H1 (cell line): Measurements from ENCODE around the gene AGFG2. TPM values are rescaled to one million over a fixed set of nuclear protein-coding genes. Genes with fewer than 3 reads are reported as not detected.

Experiments used
- CTCF ChIA-PET: fragments of 300-600 bp; sonication (Branson Sonifier 250); formaldehyde crosslinking; loops from one replicate; lab custom pipeline; 2021; ENCODE audit not compliant: partially characterized antibody; lab: Charles Lee
- POLR2A ChIA-PET: fragments of 300-600 bp; sonication (Branson Sonifier 250); formaldehyde crosslinking; loops from one replicate; lab custom pipeline; 2021; ENCODE audit warnings: inconsistent platforms; ENCODE audit not compliant: partially characterized antibody; lab: Charles Lee
- DNase-seq, 2 experiments: peaks; one replicate each; pipeline versions ENCODE4 v3.0.0 to v3.0.0-alpha.2; 2010 to 2022; ENCODE audit warnings: low spot score in 2 of 2, low read depth in 1 of 2, mixed read lengths in 1 of 2
- FAIRE-seq: peaks from 2 replicates; lab custom pipeline; 2011; peaks lifted over from hg19 to GRCh38; lab: Jason Lieb, UNC
- H2AFZ ChIP-seq: 2 replicates; pipeline ENCODE4 v1.8.1; 2012; ENCODE audit warnings: low read length, inconsistent platforms
- H2AK5ac ChIP-seq: 2 replicates; pipeline ENCODE4 v1.6.1; 2013; ENCODE audit warnings: low read depth, low read length
- H2BK120ac ChIP-seq: replicated peaks from 2 replicates; pipeline ENCODE3; 2013; ENCODE audit warnings: low read depth, low read length, inconsistent platforms
- H2BK12ac ChIP-seq: 2 replicates; pipeline ENCODE4 v1.6.1; 2013; ENCODE audit warnings: low read depth, low read length
- H2BK15ac ChIP-seq: 2 replicates; pipeline ENCODE4 v1.6.1; 2013; ENCODE audit warnings: low read length
- H2BK20ac ChIP-seq: 2 replicates; pipeline ENCODE4 v1.6.1; 2013; ENCODE audit warnings: low read length
- H2BK5ac ChIP-seq: 2 replicates; pipeline ENCODE4 v1.6.1; 2013; ENCODE audit warnings: low read depth, low read length
- H3K14ac ChIP-seq: 2 replicates; pipeline ENCODE4 v1.6.1; 2013; ENCODE audit warnings: inconsistent platforms; ENCODE audit not compliant: insufficient read length
- H3K18ac ChIP-seq: 2 replicates; pipeline ENCODE4 v1.6.1; 2013; ENCODE audit warnings: low read length; ENCODE audit errors: extremely low read depth
- H3K23ac ChIP-seq: 2 replicates; pipeline ENCODE4 v1.6.1; 2013; ENCODE audit warnings: inconsistent platforms; ENCODE audit not compliant: insufficient read length
- H3K23me2 ChIP-seq: 2 replicates; pipeline ENCODE4 v1.6.1; 2013; ENCODE audit warnings: low read depth, low read length
- H3K27ac ChIP-seq: 2 replicates; pipeline ENCODE4 v1.6.1; 2011; ENCODE audit warnings: low read depth, low read length, inconsistent platforms
- H3K27me3 ChIP-seq, 4 experiments: replicated peaks in 1 of 4; 1 replicate in 1 of 4; 2 replicates in 3 of 4; pipeline versions ENCODE4 v1.6.1 to v1.8.1; 2011 to 2013; ENCODE audit warnings: low read length in 3 of 4, mild to moderate bottlenecking in 3 of 4, inconsistent platforms in 2 of 4, mixed read lengths in 2 of 4, moderate library complexity in 1 of 4; ENCODE audit not compliant: control insufficient read depth in 3 of 4, insufficient read depth in 3 of 4; ENCODE audit errors: extremely low read depth in 1 of 4
- H3K36me3 ChIP-seq, 4 experiments: 2 replicates each; pipeline versions ENCODE4 v1.6.1 to v1.8.1; 2011 to 2013; ENCODE audit warnings: mild to moderate bottlenecking in 4 of 4, low read length in 3 of 4, moderate library complexity in 2 of 4, control low read depth in 1 of 4, inconsistent platforms in 1 of 4; ENCODE audit not compliant: insufficient read depth in 4 of 4, control insufficient read depth in 2 of 4
- H3K4ac ChIP-seq: replicated peaks from 2 replicates; pipeline ENCODE3; 2013; ENCODE audit warnings: low read length, low read depth, mixed read lengths, inconsistent platforms; ENCODE audit not compliant: insufficient read length
- H3K4me1 ChIP-seq, 4 experiments: replicated peaks in 1 of 4; 1 replicate in 1 of 4; 2 replicates in 3 of 4; pipeline versions ENCODE4 v1.6.1 to v1.8.1; 2011 to 2013; ENCODE audit warnings: low read length in 3 of 4, inconsistent platforms in 2 of 4, mixed read lengths in 1 of 4; ENCODE audit not compliant: insufficient read depth in 4 of 4, control insufficient read depth in 3 of 4
- H3K4me2 ChIP-seq, 2 experiments: 2 replicates each; pipeline versions ENCODE4 v1.6.1 to v1.8.1; 2011 to 2013; ENCODE audit warnings: low read depth in 2 of 2, low read length in 2 of 2, control low read depth in 1 of 2, inconsistent platforms in 1 of 2, mild to moderate bottlenecking in 1 of 2; ENCODE audit not compliant: insufficient read depth in 1 of 2
- H3K4me3 ChIP-seq, 4 experiments: fragments of 200-600, 300-600 bp in 1 of 4; sonication (generic), shearing (Covaris generic), sonication (Bioruptor Twin) in 1 of 4; 2 replicates each; pipeline versions ENCODE4 v1.5.1 to v1.8.1; 2011 to 2016; ENCODE audit warnings: low read length in 4 of 4, low read depth in 3 of 4, control low read depth in 2 of 4, inconsistent platforms in 2 of 4, mild to moderate bottlenecking in 2 of 4, mixed read lengths in 1 of 4, moderate library complexity in 1 of 4; ENCODE audit not compliant: insufficient read depth in 2 of 4; ENCODE audit errors: extremely low read depth in 1 of 4
- H3K56ac ChIP-seq: replicated peaks from 2 replicates; pipeline ENCODE3; 2013; ENCODE audit warnings: low read depth, mild to moderate bottlenecking, mixed read lengths, low read length, inconsistent platforms; ENCODE audit not compliant: insufficient read length
- H3K79me1 ChIP-seq: 2 replicates; pipeline ENCODE4 v1.6.1; 2013; ENCODE audit warnings: low read depth, low read length, control low read depth
- H3K79me2 ChIP-seq, 2 experiments: 2 replicates each; pipeline versions ENCODE4 v1.6.1 to v1.8.1; 2012 to 2013; ENCODE audit warnings: low read length in 2 of 2, mild to moderate bottlenecking in 2 of 2, inconsistent platforms in 1 of 2; ENCODE audit not compliant: insufficient read depth in 2 of 2, control insufficient read depth in 1 of 2
- H3K9ac ChIP-seq, 4 experiments: replicated peaks in 1 of 4; 1 replicate in 1 of 4; 2 replicates in 3 of 4; pipeline versions ENCODE4 v1.6.1 to v1.8.1; 2011 to 2013; ENCODE audit warnings: low read depth in 3 of 4, low read length in 3 of 4, control low read depth in 2 of 4, mild to moderate bottlenecking in 2 of 4, moderate library complexity in 2 of 4, inconsistent platforms in 1 of 4; ENCODE audit errors: extremely low read depth in 1 of 4
- H3K9me3 ChIP-seq, 2 experiments: 2 replicates each; pipeline versions ENCODE4 v1.6.1 to v1.8.1; 2012 to 2013; ENCODE audit warnings: mild to moderate bottlenecking in 2 of 2, moderate library complexity in 2 of 2, control low read depth in 1 of 2, inconsistent platforms in 1 of 2, low read depth in 1 of 2, low read length in 1 of 2, mixed read lengths in 1 of 2; ENCODE audit not compliant: insufficient read depth in 2 of 2
- H4K20me1 ChIP-seq, 2 experiments: replicated peaks in 1 of 2; 2 replicates each; pipeline versions ENCODE3 to v1.8.1; 2011 to 2013; ENCODE audit warnings: inconsistent platforms in 2 of 2, low read length in 2 of 2, mild to moderate bottlenecking in 1 of 2; ENCODE audit not compliant: insufficient read depth in 2 of 2, control insufficient read depth in 1 of 2
- H4K5ac ChIP-seq: 2 replicates; pipeline ENCODE4 v1.6.1; 2013; ENCODE audit warnings: low read length, low read depth, mixed read lengths, inconsistent platforms; ENCODE audit not compliant: insufficient read length
- H4K8ac ChIP-seq: 2 replicates; pipeline ENCODE4 v1.8.0; 2013; ENCODE audit warnings: mild to moderate bottlenecking, moderate library complexity, low read length, inconsistent platforms; ENCODE audit not compliant: insufficient read depth; ENCODE audit errors: extremely low read depth
- H4K91ac ChIP-seq: replicated peaks from 2 replicates; pipeline ENCODE3; 2013; ENCODE audit warnings: low read length, mixed read lengths, inconsistent platforms; ENCODE audit not compliant: insufficient read length
- CEBPB ChIP-seq: IDR thresholded peaks from 2 replicates; pipeline ENCODE4 v1.6.1; 2012; ENCODE audit warnings: low read depth, low read length
- KDM5A ChIP-seq: fragments of 200-600 bp; IDR thresholded peaks from 2 replicates; pipeline ENCODE4 v1.7.1; 2012; ENCODE audit warnings: mild to moderate bottlenecking, low read length, inconsistent platforms, mixed read lengths
- SIX5 ChIP-seq: IDR thresholded peaks from 2 replicates; pipeline ENCODE4 v1.6.1; 2011; ENCODE audit warnings: mild to moderate bottlenecking, low read depth, low read length
- WGBS, 2 experiments: shearing (Covaris generic) in 1 of 2; methylation state at CpG; one replicate each; pipeline versions ENCODE4 v1.1.6 to v1.1.7; 2013 to 2015; ENCODE audit warnings: low lambda C conversion rate in 2 of 2, mixed read lengths in 2 of 2, inconsistent platforms in 1 of 2, low coverage in 1 of 2, missing lambda C conversion rate in 1 of 2; ENCODE audit not compliant: insufficient replicate concordance in 2 of 2, insufficient coverage in 1 of 2, insufficient read length in 1 of 2; ENCODE audit errors: extremely low coverage in 1 of 2, missing lambda C conversion rate in 1 of 2; 5-methylcytosine and 5-hydroxymethylcytosine counted together
- polyA plus RNA-seq, 7 experiments: library from polyadenylated mRNA; depleted of rRNA in 3 of 7; stranded (reverse) in 5 of 7; unstranded in 2 of 7; fragments of >200 nt in 5 of 7; fragments of 200-250 nt in 2 of 7; gene quantifications; 1 replicate in 5 of 7; 2 replicates in 1 of 7; 4 replicates in 1 of 7; pipeline versions ENCODE4 v1.2.1 to v1.2.3, GENCODE V29; 2011 to 2013; ENCODE audit warnings: missing spikeins in 2 of 7, mixed read lengths in 2 of 7
- total RNA-seq: library from RNA; stranded (reverse); fragmentation: NEBNext Ultra II Directional; extraction: Animal tissue kit (Norgen Biotek cat#: 25700); gene quantifications from 2 replicates; pipeline ENCODE4 v1.2.1, GENCODE V29; 2021

Gene AGFG2
- total and polyA plus RNA-seq, 2 of the 8 experiments (the other 6 are each of a cell fraction or from before 2014, with no cell fraction given): 7.6 to 11.2 TPM

DNA sequence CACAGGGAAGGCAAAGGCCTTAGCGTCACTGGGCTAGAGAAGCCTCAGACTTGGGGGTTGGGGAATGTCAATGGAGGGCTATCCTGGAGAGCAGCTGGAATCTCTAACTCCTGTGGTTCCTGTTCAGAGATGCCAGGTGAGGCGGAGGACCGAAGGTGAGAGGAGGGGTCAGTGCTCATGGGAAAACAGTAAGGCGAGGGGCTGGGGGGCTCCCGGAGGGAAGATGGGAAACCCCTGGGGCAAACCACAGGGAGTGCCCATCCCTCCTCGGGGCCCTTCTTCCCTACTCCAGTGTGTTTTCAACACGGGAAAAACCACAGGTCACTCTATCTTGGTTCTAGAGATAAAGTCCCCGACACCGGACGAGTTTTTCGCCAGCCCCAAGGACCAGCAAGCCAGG lies 43.6 kb downstream of the AGFG2 start:
- Histone ChIP-seq H4K20me1 (peaks cover 2 to 14% of the 10 kb centered on the region in 2 experiments), H2BK120ac (no peak overlapping the region), H2BK15ac (no peak overlapping the region), H3K27me3 (peaks cover 0 to 2% (median 0%) of the 10 kb centered on the region in 4 experiments; a peak in 1 of 7 replicates)
- TF ChIP-seq KDM5A (no peak), SIX5 (no peak), CEBPB (no peak)
- TF ChIP-seq, all 59 proteins: peak for 0
- 88% methylated on average over 11 of the region's 11 CpGs; no CpG with 5 or more reads in 1 of the 2 experiments for WGBS, 2 experiments
- Histone ChIP-seq H2AFZ (no peak overlapping the region), H2BK5ac (no peak overlapping the region), H3K23ac (no peak overlapping the region), H3K23me2 (peaks cover 17% of the 10 kb centered on the region), H3K4me3 (no peak overlapping the region), H3K36me3 (peaks cover 15 to 29% (median 23%) of the 10 kb centered on the region in 4 experiments), H2BK20ac (no peak overlapping the region), H4K5ac (no peak overlapping the region), H3K14ac (no peak overlapping the region), H3K4me2 (no peak overlapping the region; a peak in 1 of 4 replicates), H3K56ac (no peak overlapping the region), H3K18ac (no peak overlapping the region), H3K79me2 (peaks cover 0 to 11% of the 10 kb centered on the region in 2 experiments; a peak in 1 of 4 replicates), H4K8ac (no peak overlapping the region), H3K4ac (no peak overlapping the region), H3K4me1 (peaks cover 0 to 22% (median 13%) of the 10 kb centered on the region in 4 experiments; a peak in 6 of 7 replicates), H4K91ac (no peak overlapping the region), H3K9me3 (no peaks in the 10 kb centered on the region), H2BK12ac (no peak overlapping the region), H3K27ac (no peak overlapping the region), H2AK5ac (no peak overlapping the region), H3K79me1 (peaks cover 5% of the 10 kb centered on the region), H3K9ac (0 out of 7 replicates have a peak overlapping the region, but pooled peaks of 1 of the 4 experiments have one; percentile 19)
- FAIRE-seq: no peak
- DNase-seq: no peak
- POLR2A ChIA-PET: interaction anchor here (1.0 to 10.0 kb wide), 6 partner anchors 10 to 94 kb away, joined by 3 to 172 read pairs (median 4); partner anchors contain the start of genes PCOLCE and SAP25
- CTCF ChIA-PET: interaction anchor here (2.4 to 11.4 kb wide), 4 partner anchors 10 to 114 kb away, joined by 7 to 171 read pairs (median 32); partner anchors contain the start of gene SAP25
